H4 (cell line): ENCODE results near the gene CTNNBIP1. TPM values are rescaled to one million over a fixed set of nuclear protein-coding genes. Genes with fewer than 3 reads are reported as not detected.
"Not testable (repeated sequence)": the region's sequence is repeated elsewhere in the genome, so short reads cannot be mapped to it uniquely, and the experiment has no call there.

ENCODE experiments used
- DNase-seq: peaks from one replicate; pipeline ENCODE4 v3.0.0-alpha.2; 2015; ENCODE audit warnings: low spot score
- total RNA-seq: library from RNA; depleted of rRNA; stranded (reverse); fragments of >200 nt; shearing (Covaris generic); gene quantifications from 2 replicates; pipeline ENCODE4 v1.2.3, GENCODE V29; 2014; rRNA removed

Gene CTNNBIP1, protein sequence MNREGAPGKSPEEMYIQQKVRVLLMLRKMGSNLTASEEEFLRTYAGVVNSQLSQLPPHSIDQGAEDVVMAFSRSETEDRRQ
- 16.6 and 18.9 TPM in 2 replicates for total RNA-seq

DNA sequence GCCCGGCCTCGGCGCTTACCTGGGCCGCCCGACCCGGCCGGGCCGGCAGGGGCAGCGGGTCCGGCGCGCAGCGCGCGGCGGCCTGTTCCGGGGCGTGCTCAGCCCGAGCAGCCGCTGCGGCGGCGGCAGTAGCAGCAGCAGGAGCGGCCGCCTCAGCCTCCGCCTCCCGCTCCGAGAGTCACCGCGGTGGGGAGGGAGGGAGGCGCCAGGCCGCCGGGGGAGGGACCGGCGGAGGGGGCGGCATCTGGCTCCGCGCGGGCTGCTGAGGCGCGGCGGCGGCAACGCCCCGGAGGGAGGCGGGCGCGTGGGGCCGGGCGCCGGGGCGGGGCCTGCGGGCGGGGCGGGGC, at the start of gene CTNNBIP1:
Gene CTNNBIP1 (minus strand): TSS at position 194 of the 347 bp plus-strand sequence. CDS start 38,205 bp downstream, outside the sequence.
- DNase-seq, result no peak

DNA sequence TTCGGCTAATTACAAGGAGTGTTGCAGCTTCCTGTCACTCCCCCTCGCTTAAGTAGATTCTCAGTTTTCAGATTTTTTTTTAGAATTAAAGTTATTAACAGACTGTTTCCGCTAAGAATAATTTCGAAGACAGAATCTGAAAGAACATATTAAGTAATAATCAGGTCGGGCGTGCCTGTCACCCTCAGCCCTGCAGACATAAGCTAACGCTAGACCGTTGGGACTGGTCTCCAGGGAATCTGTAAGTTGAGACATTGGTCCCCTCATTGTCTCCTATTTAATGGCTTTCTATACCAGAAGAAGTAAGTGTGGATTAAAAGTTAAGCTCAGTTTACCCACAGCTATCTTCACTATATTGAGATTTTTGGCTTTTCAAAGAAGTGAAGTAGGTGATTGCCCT, 47.7 kb upstream of the CTNNBIP1 start:
- DNase-seq, result no peak

DNA sequence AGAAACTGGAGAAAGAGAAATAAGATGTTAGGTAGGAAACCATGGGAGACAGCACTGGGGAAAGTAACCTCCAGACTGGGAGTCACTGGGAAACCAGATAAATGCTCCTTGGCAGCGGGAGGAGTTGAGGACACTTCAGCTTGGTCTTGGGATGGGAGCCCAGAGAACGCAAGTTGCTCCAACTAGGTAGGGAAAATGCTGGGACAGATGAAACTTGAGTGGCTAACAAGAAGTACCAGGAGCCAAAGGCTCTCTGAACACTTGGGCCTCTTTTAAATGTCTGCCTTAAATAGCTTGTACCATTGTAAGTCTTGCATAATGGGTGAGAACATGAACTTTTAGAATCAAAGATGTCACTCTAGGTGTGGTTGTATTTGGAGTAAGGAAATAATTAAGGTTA, 36.2 kb upstream of the CTNNBIP1 start:
- no peak for DNase-seq

DNA sequence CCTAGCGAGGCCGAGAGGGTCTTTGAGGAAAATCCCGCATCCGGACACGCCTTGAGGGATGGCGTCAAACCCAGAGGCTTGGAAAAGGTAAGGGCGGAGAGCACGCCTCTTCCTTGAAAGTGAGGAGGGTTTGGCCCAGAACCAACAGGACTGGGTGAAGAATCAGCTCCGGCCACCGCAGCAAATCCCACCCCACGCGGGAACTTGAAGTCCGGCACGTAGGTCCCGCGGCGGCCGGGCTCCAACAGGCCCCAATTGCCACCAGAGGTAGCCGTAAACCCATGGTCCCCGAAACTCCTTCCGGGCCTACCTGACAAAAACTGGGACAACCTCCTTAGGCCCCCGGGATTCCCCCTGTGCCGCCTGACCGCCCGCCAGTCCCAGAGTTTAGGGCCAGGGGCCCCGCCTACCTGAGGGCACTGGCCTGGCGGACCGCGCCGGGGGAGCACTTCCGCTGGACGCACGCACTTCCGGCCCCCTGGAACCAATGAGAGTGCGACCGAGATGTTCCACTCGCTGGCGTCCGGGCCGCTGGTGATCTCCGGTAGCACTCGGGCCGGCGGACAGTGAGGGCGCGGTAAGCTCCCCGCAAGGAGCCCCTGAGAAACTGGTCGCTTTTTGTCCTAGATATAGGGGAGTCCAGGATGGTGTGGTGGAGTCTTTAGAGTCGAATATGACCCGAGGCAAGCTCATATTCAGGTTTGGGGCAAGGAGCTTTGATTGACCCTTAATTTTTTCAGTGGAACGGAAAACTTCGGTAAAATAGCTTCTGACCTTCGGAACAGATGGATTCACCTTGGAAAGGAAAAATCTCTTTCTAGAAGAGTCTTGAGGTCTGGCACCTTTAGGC, 33.1 kb upstream of the CTNNBIP1 start, which contains the start of the genes LZIC and NMNAT1:
Gene LZIC (minus strand): TSS at position 453 of the 850 bp plus-strand sequence. CDS start 6,772 bp downstream, outside the sequence.
Gene NMNAT1 (plus strand): TSS at position 537 of the 850 bp plus-strand sequence. CDS start 28,599 bp downstream, outside the sequence.
- peak; percentile 89 for DNase-seq

DNA sequence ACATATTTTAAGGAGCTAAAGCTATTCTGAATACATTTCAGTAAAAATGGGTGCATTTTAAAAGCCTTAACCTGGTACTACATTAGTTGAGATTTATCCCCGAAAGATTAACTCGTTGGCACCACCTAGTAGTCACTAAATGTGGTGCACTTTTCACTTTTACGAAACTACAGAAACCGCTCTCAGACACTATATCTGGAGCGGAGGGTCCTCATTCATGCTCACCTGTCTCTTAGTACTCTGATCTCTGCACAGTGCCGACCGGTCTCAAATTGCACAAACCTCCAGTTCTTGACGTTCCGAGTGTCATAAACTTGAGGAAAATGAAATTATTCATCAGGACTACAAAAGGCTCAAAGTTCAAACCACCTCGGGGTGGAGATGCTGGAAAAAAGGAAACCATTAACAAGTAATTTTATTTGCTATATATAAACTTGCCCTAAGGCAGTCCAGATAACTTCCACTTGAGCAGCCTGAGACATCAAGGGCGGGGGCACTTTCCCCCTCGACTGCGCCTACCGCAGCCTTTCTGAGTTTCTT, 32.4 kb upstream of the CTNNBIP1 start:
- DNase-seq, result peak; percentile 61

DNA sequence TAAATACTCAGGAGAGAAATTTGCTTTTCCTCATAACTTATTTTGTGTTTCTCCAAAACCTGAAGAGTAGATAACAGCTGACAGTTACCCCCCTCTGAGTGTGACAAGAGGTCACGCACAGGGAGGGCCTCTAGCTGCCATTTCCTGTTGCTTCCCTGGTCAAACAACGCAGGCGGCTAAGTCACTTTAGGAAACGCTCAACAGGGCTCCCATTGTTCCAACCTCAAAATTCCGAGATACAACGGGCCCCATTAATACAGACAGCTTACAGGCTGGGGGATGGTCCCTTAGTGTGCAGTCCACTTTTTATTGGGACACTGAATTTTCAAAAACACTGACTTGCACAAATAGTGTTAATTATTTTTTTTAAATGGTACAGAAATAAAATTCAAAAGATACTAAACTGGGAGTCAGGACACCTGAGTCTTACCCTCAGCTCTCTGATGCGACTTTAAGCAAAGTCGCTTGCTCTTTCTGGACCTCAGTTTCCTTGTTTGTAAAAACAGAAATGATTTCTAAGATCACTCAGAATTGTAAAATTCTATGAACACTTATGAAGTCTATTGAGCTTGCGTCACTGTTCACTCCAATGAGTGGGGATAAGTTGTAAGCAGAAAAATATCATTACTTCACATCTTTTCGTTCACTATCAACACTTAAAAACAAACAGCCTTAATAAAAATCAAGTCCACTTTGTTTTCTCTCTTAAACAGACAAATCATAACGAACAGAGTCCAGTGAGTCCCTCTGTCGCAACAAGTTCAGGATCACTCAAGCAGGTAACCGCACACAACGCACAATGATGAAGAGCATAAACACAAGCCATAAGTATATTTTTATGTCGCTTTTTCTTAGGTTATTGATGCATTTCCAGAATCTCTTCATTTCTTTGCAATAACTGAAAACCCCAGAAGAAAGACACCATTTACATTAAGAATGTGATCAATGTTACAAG, 19.6 kb upstream of the CTNNBIP1 start:
- DNase-seq, result no peak

DNA sequence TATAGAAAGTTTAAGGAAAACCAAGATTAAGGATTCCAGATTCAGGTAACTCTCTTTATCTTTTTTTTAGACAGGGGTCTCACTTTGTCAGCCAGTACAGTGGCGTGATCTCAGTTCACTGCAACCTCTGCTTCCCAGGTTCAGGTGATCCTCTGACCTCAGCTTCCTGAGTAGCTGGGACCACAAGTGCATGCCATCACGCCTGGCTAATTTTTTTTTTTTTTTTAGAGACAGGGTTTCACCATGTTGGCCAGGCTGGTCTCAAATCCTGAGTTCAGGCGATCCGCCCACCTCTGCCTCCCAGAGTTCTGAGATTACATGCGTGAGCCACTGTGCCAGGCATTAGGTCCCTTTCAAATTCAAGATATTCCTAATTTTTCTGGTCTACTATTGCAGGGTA, 17.2 kb upstream of the CTNNBIP1 start:
- DNase-seq, result no peak

DNA sequence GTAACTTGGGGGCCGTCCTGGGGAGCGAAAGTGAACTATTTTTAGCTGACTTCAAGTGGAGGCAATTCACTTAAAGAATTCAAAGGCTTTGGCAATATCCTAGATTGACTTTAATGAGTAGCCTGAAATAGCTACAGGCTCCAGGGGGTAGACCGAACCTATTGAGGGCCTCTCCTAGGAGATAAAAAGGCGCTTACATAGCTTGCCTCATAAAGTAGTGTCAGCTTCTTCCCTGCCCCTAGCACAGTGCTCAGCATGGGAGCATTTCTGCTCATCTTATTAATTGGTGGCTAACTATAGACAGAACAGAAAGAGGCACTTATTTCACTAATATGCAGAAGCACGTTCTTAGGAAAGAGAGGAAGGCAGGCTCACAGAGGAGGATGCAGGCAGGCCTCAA, 12.3 kb upstream of the CTNNBIP1 start:
- no peak for DNase-seq

DNA sequence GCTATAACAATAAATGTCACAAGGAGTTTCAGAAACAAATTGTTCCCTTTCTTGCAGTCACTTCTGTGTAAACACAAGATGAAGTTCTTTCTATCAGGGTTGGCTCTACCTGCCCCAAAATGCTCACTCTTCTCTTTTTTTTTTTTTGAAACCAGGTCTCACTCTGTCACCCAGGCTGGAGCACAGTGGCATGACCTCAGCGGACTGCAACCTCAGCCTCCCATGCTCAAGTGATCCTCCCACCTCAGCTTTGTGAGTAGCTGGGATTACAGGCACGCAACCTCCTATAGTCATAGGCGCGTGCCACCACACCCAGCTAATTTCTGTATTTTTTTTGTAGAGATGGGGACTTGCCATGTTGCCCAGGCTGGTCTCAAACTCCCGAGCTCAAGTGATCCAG, 10.5 kb upstream of the CTNNBIP1 start:
- no peak for DNase-seq

DNA sequence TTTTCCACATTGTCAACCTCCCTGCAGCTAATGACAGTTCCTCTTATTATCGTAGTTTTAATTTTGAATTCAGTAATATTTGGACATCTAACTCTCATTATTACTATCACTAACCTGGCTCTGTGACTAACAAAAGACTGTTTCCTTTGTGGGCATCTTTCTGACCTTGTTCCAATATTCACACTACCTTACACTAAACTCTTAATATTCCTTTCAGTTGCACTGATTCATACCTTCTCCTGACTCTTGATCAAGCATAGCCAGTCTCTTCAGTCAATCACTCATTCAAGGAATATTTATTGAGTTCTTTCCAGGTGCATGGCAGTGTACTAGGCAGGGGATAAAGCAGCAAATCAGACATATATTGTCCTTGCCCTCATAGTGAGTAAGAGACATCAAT, 7.8 kb upstream of the CTNNBIP1 start:
- no peak for DNase-seq

DNA sequence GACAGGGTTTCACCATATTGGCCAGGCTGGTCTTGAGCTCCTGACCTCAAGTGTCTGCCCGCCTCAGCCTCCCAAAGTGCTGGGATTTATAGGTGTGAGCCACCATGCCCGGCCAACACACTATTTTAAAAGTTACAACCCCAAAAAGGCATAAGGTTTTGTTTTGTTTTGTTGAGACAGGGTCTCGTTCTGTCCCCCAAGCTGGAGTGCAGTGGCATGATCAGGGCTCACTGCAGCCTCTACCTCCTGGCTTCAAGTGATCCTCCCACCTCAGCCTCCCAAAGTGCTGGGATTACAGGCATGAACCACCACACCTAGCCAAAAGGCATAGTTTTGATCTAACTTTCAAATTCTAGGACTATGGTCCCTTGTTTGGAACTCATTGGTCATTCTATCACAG, 7.4 kb upstream of the CTNNBIP1 start:
- not testable (repeated sequence) for DNase-seq

DNA sequence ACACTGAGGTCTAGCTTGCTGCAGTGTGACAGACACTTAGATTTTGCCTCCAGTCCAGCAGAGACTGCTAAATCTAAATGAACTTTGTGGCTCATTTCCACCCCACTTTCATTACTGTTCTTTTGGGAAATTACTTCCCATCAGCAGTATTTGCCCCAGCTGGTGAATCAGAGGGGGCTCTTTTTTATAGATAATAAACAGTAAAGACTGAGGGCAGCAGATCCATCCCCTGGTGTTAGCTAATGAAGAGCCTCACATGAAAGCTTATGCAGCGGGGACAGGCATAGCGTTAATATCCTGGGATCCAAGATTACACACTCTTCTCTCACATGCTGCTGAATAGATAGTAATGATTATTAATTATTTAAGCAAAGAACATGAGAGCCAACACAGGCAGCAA, 6.4 kb upstream of the CTNNBIP1 start:
- DNase-seq, result no peak

DNA sequence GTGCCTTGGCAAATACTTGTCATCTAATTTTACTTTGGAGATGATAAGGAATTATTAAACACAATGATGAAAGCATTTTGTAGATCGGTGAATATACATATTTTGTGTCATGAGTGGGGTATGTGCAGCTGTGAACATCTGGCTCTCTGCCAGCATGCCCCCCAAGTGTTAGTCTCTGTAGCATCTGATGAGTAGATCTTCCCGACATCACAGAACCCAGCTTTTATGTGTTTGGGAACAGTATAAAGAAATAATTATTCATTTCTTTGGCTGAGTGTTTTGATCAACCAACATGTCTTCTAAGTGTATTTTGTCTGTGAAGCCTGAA, 4.5 kb upstream of the CTNNBIP1 start:
- DNase-seq, result no peak

DNA sequence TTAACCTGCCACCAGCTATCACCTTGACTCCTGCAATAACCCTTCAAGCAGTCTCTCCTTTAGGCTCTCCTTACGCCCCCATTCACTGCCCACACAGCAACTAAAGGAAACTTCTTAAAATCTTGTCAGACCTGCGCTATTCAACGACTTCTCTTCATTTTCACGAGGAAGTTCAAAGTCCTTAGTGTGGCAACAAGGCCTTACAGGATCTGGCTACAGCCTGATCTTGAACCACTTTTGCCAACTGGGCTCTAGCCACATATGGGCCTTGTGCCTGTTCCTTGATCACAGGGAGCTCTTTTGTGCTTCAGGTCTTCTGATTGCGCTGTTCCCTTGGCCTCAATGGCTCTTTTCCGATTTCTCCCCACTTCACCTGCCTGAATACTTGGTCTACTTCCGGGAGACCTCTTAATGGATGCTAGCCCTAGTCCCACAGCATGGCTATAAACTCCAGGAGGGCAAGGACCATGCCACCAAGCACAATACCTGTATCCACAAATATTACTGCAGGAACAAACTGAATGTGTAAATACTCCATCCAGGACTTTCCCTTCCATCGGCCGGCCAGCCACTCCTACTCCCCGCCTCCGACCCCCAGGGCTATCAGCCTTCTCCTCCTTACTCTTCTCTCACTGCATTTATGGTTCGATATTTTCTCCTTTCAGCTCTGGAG, 2.3 kb upstream of the CTNNBIP1 start:
- DNase-seq, result no peak

DNA sequence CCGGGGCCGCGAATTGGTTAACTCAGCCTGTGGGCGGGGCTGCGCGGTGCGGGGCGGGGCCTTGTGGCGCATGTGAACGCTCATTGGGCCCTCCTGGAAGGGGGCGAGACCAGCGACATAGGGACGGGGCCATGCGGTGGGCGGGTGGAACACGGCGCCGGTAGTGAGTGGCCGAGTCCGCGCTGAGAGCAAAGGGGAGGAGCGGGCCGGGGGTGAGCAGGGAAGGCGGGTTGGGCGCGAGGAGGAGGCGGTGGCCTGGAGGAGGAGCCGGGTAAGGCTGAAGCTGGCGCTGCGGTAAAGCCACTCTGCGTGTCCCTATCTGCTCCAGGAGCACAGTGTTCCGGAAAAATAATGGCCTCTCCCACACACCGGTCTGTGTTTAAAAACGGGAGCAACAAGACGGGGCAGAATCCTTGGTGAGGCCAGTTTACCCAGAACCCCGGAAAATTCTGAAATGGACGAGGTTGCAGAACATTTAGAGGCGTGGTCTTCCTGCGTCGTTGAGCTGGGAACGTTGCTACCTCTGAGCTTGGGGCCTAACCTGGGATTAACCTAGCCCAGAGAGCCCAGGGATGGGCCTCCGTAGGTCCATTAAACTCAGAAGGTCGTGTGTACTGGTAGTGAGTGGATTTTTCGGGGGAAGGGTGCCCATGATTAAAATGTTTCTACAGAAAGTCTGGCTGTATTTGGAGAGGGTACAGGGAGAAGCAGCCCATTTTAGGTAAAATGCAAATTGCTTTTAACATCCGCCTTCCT, 532 bp upstream of the CTNNBIP1 start:
- DNase-seq, result peak; percentile 99

DNA sequence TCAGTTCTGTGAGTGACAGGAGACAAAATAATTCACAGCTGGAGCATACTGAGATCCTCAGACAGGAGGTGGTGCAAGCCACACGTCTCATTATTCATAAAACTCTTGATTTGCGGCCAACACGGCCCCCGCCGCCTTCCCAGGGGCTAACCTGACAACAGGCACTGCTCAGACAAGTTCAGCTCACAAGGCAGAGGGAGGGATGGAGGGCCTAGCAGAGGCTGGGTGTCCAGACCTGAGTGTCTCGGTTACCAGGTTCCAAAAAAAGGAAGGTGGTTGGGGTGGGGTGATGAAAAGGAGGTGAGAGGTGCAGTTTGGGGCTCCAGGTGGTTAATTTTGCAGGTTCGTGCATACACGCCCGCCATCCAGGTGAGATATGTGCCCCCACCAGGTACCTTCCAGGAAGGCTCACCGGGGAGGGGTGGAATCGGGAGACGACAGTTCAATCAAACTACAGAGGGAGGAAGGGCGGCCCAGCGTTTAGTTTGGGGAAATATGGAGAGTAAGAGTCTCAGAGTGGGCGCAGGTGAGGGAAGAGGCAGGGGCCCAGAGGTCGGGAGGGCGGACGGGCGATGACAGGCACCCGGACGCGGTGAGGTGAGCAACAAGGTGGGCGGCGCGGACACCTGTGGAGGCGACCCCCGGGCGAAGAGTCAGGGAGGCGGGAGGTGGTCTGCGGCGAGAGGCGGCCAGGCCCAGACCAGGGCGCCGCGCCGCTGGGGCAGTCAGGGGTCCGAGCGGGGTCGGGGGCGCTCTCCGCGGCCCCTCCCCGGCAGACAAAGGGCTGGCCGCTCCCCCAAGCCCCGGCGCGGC, 629 bp downstream of the CTNNBIP1 start:
- DNase-seq, result no peak

DNA sequence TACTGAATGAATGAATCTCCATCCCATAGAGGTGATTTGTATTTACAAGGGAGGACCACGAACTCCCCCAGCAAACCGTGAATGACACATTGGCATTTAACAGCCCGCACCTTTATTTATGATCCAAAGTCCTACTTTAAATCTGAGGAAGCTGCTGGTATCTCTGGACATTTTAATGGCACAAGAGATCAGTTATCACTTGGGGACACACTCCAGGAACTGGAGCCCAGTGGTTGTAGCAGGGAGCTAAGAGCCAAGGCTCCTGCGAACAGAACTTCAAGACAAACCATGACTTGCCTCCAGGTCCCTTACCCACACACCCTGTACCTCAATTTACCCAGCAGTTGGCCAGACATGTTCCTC, 1.2 kb downstream of the CTNNBIP1 start:
- DNase-seq, result no peak

DNA sequence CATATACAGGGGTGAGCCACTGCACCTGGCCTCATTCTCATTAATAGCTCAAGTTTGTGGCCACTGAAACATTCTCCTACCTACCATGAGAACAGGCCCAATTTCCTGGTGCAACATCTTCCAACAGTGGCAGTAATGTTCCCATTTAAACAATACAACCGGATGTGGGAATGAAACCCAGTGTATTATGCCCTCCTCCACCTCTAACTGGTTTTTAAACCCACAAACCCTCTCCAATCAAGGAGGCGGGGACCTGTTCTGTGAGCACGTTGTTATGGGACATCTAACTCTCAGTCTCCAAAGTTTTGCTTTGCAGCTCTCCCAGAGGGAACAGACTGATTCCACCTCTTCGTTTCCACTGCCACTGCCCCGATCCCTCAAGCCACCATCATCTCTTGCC, 2.6 kb downstream of the CTNNBIP1 start:
- peak; percentile 39 for DNase-seq

DNA sequence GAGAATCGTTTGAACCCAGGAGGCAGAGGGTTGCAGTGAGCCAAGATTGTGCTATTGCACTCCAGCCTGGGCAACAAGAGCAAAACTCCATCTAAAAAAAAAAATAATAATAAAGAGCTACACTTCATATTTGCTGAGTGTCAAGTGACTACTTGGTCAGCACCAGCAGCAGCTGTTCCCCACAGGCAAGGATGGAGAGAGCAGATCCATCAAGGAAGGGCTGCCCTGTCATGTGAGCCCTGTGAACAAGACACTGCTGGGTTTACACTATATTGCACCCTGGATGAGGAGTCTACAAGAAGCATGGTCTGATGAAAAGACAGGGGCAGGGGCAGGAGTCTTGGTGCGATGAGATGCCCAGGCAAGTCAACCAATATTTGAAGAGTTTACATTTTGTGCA, 3.6 kb downstream of the CTNNBIP1 start:
- DNase-seq, result no peak

DNA sequence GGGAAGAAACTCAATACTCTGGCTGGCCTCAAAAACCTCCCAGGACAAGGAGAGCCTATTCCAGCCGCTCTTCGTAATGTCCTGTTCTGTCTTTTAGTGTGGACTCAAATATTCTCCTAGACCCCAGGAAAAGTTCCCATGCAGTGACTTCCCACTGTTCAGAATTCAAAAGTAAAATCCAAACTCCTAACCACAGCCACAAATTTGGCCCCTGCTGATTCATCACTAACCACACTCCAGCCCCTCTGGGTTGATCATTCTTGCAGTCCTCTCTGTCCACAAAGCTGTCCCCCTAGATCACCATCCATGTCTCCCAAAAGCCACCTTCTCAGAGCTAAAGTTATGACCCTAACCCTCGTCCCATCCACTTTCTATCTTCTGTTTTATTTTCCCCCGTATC, 5.1 kb downstream of the CTNNBIP1 start:
- no peak for DNase-seq
